Measurements from ENCODE around the gene DYRK1A.

The DYRK1A gene

DNA sequence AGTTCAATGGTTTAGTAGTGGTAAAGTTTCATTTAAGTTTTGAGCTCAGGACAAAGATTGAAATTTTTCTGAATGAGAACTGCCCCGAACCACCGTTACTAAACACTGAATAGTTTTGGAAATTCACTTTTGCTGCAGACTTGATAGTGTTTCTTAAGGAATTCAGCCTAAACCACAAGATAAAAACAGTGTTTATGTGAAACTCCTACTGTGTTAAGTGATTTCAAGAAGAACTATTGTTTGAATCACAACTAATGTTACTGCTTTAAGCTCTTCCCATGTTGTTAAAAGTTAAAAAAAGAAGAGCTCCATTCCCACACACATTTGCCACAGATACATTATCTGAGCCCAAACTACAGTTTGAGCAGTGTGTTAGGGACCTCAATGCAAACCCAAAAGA, 159.2 kb downstream of the DYRK1A start:
- Histone ChIP-seq H3K4me1 (ENCODE audit: low read length) (peaks cover 4% of the 10 kb centered on the region; the same call in 1 of the 2 replicates), H2AFZ (ENCODE audit: low read length) (no peak overlapping the region), H3K9ac (ENCODE audit: low read length) (no peak overlapping the region), H3K36me3 (replicated peaks; ENCODE audit: insufficient read depth, low read length) (no peaks in the 10 kb centered on the region), H3K9me2 (replicated peaks; ENCODE audit: insufficient read depth, low read length) (no peaks in the 10 kb centered on the region), H3K4me2 (ENCODE audit: low read depth, low read length) (no peak overlapping the region), H3F3A (ENCODE audit: insufficient read depth, low read length) (no peaks in the 10 kb centered on the region), H3K27ac (ENCODE audit: low read length) (no peak overlapping the region), H3K27me3 (replicated peaks; ENCODE audit: insufficient read depth, low read length) (no peaks in the 10 kb centered on the region), H3K4me3 (ENCODE audit: low read length) (no peak overlapping the region), H3K9me3 (replicated peaks; ENCODE audit: insufficient read depth, low read length) (no peaks in the 10 kb centered on the region), H3K79me2 (ENCODE audit: low read length) (no peaks in the 10 kb centered on the region), H4K20me1 (ENCODE audit: insufficient read depth, low read length) (no peaks in the 10 kb centered on the region)
- DNase-seq = no peak
- TF ChIP-seq EZH2 (optimal IDR thresholded peaks at IDR 0.05; ENCODE audit: low read depth, low read length) (no peak), EZH2phosphoT487 (IDR thresholded peaks at IDR 0.05; ENCODE audit: low read length) (no peak)
- TF ChIP-seq, protein P1, sequence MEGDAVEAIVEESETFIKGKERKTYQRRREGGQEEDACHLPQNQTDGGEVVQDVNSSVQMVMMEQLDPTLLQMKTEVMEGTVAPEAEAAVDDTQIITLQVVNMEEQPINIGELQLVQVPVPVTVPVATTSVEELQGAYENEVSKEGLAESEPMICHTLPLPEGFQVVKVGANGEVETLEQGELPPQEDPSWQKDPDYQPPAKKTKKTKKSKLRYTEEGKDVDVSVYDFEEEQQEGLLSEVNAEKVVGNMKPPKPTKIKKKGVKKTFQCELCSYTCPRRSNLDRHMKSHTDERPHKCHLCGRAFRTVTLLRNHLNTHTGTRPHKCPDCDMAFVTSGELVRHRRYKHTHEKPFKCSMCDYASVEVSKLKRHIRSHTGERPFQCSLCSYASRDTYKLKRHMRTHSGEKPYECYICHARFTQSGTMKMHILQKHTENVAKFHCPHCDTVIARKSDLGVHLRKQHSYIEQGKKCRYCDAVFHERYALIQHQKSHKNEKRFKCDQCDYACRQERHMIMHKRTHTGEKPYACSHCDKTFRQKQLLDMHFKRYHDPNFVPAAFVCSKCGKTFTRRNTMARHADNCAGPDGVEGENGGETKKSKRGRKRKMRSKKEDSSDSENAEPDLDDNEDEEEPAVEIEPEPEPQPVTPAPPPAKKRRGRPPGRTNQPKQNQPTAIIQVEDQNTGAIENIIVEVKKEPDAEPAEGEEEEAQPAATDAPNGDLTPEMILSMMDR (IDR thresholded peaks at IDR 0.05; ENCODE audit: low read length) = no peak

DNA sequence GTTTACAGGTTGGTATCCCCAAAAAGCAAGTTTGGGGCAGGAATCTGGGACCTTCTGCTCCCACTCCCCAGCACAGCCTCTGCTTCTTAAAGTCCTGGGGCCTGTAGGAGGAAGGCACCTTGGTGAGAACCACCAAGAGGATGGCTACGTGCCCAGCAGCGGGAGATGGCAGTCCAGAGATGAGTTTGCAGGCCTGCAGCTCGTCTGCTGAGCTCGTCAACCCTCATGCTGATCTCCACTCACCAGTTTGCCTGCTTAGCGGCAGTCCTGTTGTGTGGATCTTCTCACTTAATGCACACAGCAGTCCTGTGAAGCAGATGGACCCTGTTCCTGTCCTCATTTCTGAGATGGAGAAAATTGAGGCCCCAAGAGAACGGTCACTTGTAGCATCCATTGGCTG, 160.5 kb downstream of the DYRK1A start:
- Histone ChIP-seq H2AFZ (ENCODE audit: low read length) (no peak overlapping the region), H3K9me3 (replicated peaks; ENCODE audit: insufficient read depth, low read length) (no peaks in the 10 kb centered on the region), H3K9me2 (replicated peaks; ENCODE audit: insufficient read depth, low read length) (no peaks in the 10 kb centered on the region), H3K9ac (ENCODE audit: low read length) (no peak overlapping the region), H3K4me2 (ENCODE audit: low read depth, low read length) (no peak overlapping the region), H3F3A (ENCODE audit: insufficient read depth, low read length) (no peaks in the 10 kb centered on the region), H3K27ac (ENCODE audit: low read length) (no peak overlapping the region), H4K20me1 (ENCODE audit: insufficient read depth, low read length) (no peaks in the 10 kb centered on the region), H3K4me3 (ENCODE audit: low read length) (no peak overlapping the region), H3K79me2 (ENCODE audit: low read length) (no peaks in the 10 kb centered on the region), H3K36me3 (replicated peaks; ENCODE audit: insufficient read depth, low read length) (no peaks in the 10 kb centered on the region), H3K4me1 (ENCODE audit: low read length) (peaks cover 4% of the 10 kb centered on the region; the same call in 1 of the 2 replicates), H3K27me3 (replicated peaks; ENCODE audit: insufficient read depth, low read length) (no peaks in the 10 kb centered on the region)
- TF ChIP-seq, protein P1 (IDR thresholded peaks at IDR 0.05; ENCODE audit: low read length) = no peak
- TF ChIP-seq EZH2 (optimal IDR thresholded peaks at IDR 0.05; ENCODE audit: low read depth, low read length) (no peak), EZH2phosphoT487 (IDR thresholded peaks at IDR 0.05; ENCODE audit: low read length) (no peak)
- no peak for DNase-seq

DNA sequence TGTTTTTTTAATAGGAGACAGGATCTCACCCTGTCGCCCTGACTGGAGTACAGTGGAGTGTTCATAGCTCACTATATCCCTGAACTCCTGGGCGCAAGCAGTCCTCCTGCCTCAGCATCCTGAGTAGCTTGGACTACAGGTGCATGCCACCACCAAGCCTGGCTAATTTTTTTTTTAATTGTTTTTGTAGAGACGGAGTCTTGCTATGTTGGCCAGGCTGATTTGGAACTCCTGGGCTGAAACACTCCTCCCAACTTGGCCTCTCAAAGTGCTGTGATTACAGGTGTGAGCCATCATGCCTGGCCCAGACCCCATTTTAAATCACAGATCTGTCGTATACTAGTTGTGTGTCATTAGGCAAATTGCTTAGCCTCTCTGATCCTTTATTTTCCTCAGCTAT, 161.1 kb downstream of the DYRK1A start:
- H3K27me3 ChIP-seq (replicated peaks; ENCODE audit: insufficient read depth, low read length) = no peaks in the 10 kb centered on the region
- H3K36me3 ChIP-seq (replicated peaks; ENCODE audit: insufficient read depth, low read length) = no peaks in the 10 kb centered on the region
- TF ChIP-seq, protein P1 (IDR thresholded peaks at IDR 0.05; ENCODE audit: low read length) = no peak
- TF ChIP-seq EZH2 (optimal IDR thresholded peaks at IDR 0.05; ENCODE audit: low read depth, low read length) (no peak), EZH2phosphoT487 (IDR thresholded peaks at IDR 0.05; ENCODE audit: low read length) (no peak)
- peaks cover 4% of the 10 kb centered on the region; the same call in 1 of the 2 replicates for H3K4me1 ChIP-seq (ENCODE audit: low read length)
- no peaks in the 10 kb centered on the region for H3K9me3 ChIP-seq (replicated peaks; ENCODE audit: insufficient read depth, low read length)
- H3K9me2 ChIP-seq (replicated peaks; ENCODE audit: insufficient read depth, low read length) = no peaks in the 10 kb centered on the region
- H3K4me2 ChIP-seq (ENCODE audit: low read depth, low read length) = no peak overlapping the region
- H3K79me2 ChIP-seq (ENCODE audit: low read length) = no peaks in the 10 kb centered on the region
- H3K27ac ChIP-seq (ENCODE audit: low read length) = no peak overlapping the region
- no peaks in the 10 kb centered on the region for H3F3A ChIP-seq (ENCODE audit: insufficient read depth, low read length)
- no peak for DNase-seq
- H2AFZ ChIP-seq (ENCODE audit: low read length) = no peak overlapping the region
- no peaks in the 10 kb centered on the region for H4K20me1 ChIP-seq (ENCODE audit: insufficient read depth, low read length)
- H3K9ac ChIP-seq (ENCODE audit: low read length) = no peak overlapping the region
- no peak overlapping the region for H3K4me3 ChIP-seq (ENCODE audit: low read length)

All from MM.1S (cell line).